ENCODE results near the gene EXPH5.
A peak's percentile ranks its signal among the peaks of the same experiment; 100 is the strongest.

EXPH5 gene

DNA sequence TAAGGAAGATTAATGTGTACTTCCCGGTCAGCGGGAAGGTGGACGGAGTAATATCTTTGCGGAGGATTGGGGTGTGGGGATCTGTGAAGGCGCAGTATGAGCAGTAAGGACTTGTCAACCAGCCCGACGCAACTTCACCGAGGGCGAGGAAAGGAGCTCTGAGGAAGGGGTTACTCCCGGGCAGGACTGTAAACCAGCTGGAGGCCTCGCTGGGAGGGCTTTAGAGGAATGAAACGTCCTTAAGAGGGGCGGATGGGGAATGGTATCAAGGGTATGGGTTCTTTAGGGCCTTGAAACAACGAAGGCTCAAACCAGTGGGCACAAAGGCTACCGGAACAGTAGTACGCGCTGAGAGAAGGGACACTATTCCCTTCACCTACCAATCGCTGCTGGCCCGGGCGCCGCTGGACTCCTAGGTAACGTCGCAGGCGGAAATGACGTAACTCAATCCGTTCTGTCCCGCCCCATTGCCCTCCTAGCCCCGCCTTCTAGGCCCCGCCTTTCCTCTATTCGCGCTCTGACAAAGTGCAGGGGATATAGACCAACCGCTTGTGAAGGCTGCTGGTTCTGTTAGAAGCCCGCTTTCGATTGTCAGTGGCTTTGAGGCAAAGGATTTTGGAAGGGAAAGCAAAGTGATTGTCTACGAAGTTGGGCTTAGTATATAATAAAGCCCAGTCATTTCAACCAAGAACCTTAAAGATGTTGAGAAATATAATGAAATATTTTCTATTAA is 126.3 kb downstream of the EXPH5 start, which contains the start of gene C11orf65:
TSS of gene C11orf65 (minus strand) at position 439 of the 733 bp plus-strand sequence. CDS start 5,970 bp downstream, outside the sequence.
- DNase-seq (ENCODE audit: low read depth, low spot score), result peak; percentile 98

GRCh38 chr11:108466405-108466804 is 127.2 kb downstream of the EXPH5 start:
- no peak for DNase-seq (ENCODE audit: low read depth, low spot score)

All from ELF-1 (cell line).